HG03575 (cell line): ENCODE measurements around the gene MGAT4A.
"Not testable (repeated sequence)": the region's sequence is repeated elsewhere in the genome, so short reads cannot be mapped to it uniquely, and the experiment has no call there.

Source experiments
- ATAC-seq: cut with Tn5 transposase; IDR thresholded peaks from one replicate; pipeline ENCODE4 v1.9.1; 2021; ENCODE audit not compliant: unreplicated experiment, insufficient number of reproducible peaks, low FRiP score; ENCODE audit errors: extremely low read depth

Gene MGAT4A

GRCh38 chr2:98761267-98761781, 30.4 kb upstream of the MGAT4A start:
- no peak for ATAC-seq

- ATAC-seq = no peak
Observed at GRCh38 chr2:98759827-98760625, 29.1 kb upstream of the MGAT4A start.

- ATAC-seq = no peak
Observed at GRCh38 chr2:98759338-98759737, 28.4 kb upstream of the MGAT4A start.

- ATAC-seq = no peak
Observed at GRCh38 chr2:98757904-98758421, 27.0 kb upstream of the MGAT4A start.

GRCh38 chr2:98753801-98754200, 22.9 kb upstream of the MGAT4A start:
- no peak for ATAC-seq

- ATAC-seq = not testable (repeated sequence)
Observed at GRCh38 chr2:98752711-98753110, 21.8 kb upstream of the MGAT4A start.

- ATAC-seq = no peak
Observed at GRCh38 chr2:98751748-98752147, 20.8 kb upstream of the MGAT4A start.

- ATAC-seq = no peak
Observed at GRCh38 chr2:98750593-98751282, 19.8 kb upstream of the MGAT4A start.

GRCh38 chr2:98749066-98749450, 18.1 kb upstream of the MGAT4A start:
- ATAC-seq = no peak

GRCh38 chr2:98748292-98749065, 17.5 kb upstream of the MGAT4A start:
- no peak for ATAC-seq

GRCh38 chr2:98747888-98748287, 17.0 kb upstream of the MGAT4A start:
- no peak for ATAC-seq

- no peak for ATAC-seq
Observed at GRCh38 chr2:98746426-98746825, 15.5 kb upstream of the MGAT4A start.

- no peak for ATAC-seq
Observed at GRCh38 chr2:98744595-98744994, 13.7 kb upstream of the MGAT4A start.

- no peak for ATAC-seq
Observed at GRCh38 chr2:98743835-98744234, 12.9 kb upstream of the MGAT4A start.

GRCh38 chr2:98739020-98739419, 8.1 kb upstream of the MGAT4A start:
- no peak for ATAC-seq

GRCh38 chr2:98738304-98738703, 7.4 kb upstream of the MGAT4A start:
- no peak for ATAC-seq

GRCh38 chr2:98737848-98738247, 6.9 kb upstream of the MGAT4A start:
- no peak for ATAC-seq

GRCh38 chr2:98736464-98736889, 5.5 kb upstream of the MGAT4A start:
- no peak for ATAC-seq

GRCh38 chr2:98734823-98735260, 3.9 kb upstream of the MGAT4A start:
- no peak for ATAC-seq
